Heart left ventricle (tissue), 16 donors: ENCODE measurements around the gene C10orf88. TPM values are rescaled to one million over a fixed set of nuclear protein-coding genes. Genes with fewer than 3 reads are reported as not detected.

ENCODE experiments used
- ATAC-seq, 4 donors: fragments of 200-7000 bp; cut with Tn5 transposase; one replicate each; pipeline ENCODE4 v1.9.1; 2020 to 2022; ENCODE audit warnings: moderate library complexity in 4 of 4, mild to moderate bottlenecking in 3 of 4, moderate number of reproducible peaks in 1 of 4
- DNase-seq, 5 donors: peaks; one replicate each; pipeline ENCODE4 v3.0.0-alpha.2; 2020
- H3K27ac ChIP-seq, 12 donors: fragments of 200-600 bp; sonication (generic) in 4 of 12; one replicate each; pipeline versions ENCODE4 v1.5.0 to v1.8.0; 2016 to 2022; ENCODE audit warnings: mild to moderate bottlenecking in 2 of 12
- H3K27me3 ChIP-seq, 9 donors: fragments of 200-600 bp; sonication (generic) in 2 of 9; one replicate each; pipeline versions ENCODE4 v1.5.1 to v1.8.0; 2016 to 2022; ENCODE audit warnings: mild to moderate bottlenecking in 3 of 9
- H3K36me3 ChIP-seq, 9 donors: fragments of 200-600 bp; sonication (generic) in 2 of 9; one replicate each; pipeline versions ENCODE4 v1.5.0 to v1.8.0; 2018 to 2022; ENCODE audit warnings: mild to moderate bottlenecking in 2 of 9
- H3K4me1 ChIP-seq, 12 donors: fragments of 200-600 bp; sonication (generic) in 4 of 12; one replicate each; pipeline versions ENCODE4 v1.5.0 to v1.8.0; 2016 to 2022; ENCODE audit warnings: mild to moderate bottlenecking in 3 of 12
- H3K4me3 ChIP-seq, 12 donors: fragments of 200-600 bp; sonication (generic) in 4 of 12; one replicate each; pipeline versions ENCODE4 v1.5.0 to v1.8.0; 2017 to 2022; ENCODE audit warnings: mild to moderate bottlenecking in 9 of 12, moderate library complexity in 4 of 12
- H3K9me3 ChIP-seq, 12 donors: fragments of 200-600 bp; sonication (generic) in 4 of 12; one replicate each; pipeline versions ENCODE4 v1.5.0 to v1.8.0; 2016 to 2022; ENCODE audit warnings: mild to moderate bottlenecking in 1 of 12
- POLR2A ChIP-seq, 2 donors: fragments of 450-650 bp; IDR thresholded peaks; one replicate each; pipeline ENCODE4 v1.6.1; 2017; ENCODE audit warnings: antibody characterized with exemption in 2 of 2, mild to moderate bottlenecking in 2 of 2, moderate library complexity in 2 of 2
- WGBS, 4 donors: extraction: QIAGEN DNeasy Blood & Tissue Kit in 2 of 4; methylation state at CpG; one replicate each; pipeline versions ENCODE4 v1.1.5 to v1.1.7; 2013 to 2018; 5-methylcytosine and 5-hydroxymethylcytosine counted together
- intact Hi-C, 10 donors: fragments of 100-400 bp; cut with DNase I; formaldehyde crosslinking; loops; one replicate each; pipeline versions ENCODE4 v1.11.1 to v1.14.2; 2022
- long read RNA-seq, 3 donors: library from polyadenylated mRNA; unstranded; transcript quantifications; one replicate each; pipeline ENCODE4 v2.0.0, GENCODE V29; 2020 to 2021
- polyA plus RNA-seq, 2 donors: library from polyadenylated mRNA; stranded (reverse); fragments of 200-250 nt; gene quantifications; one replicate each; pipeline ENCODE4 v1.2.3, GENCODE V29; 2013
- total RNA-seq, 9 donors: library from RNA; depleted of rRNA in 2 of 9; stranded (reverse); fragments of >200 nt in 2 of 9; fragmentation: NEBNext Ultra II Directional in 3 of 9; extraction: Animal tissue kit (Norgen Biotek cat#: 25700) in 3 of 9; gene quantifications; one replicate each; pipeline versions ENCODE4 v1.1.0 to v1.2.4, GENCODE V29; 2016 to 2023
- TF ChIP-seq, protein P1 (sequence below), 12 donors: fragments of 200-600 bp; sonication (generic) in 4 of 12; IDR thresholded peaks; one replicate each; pipeline versions ENCODE4 v1.5.0 to v1.8.0; 2018 to 2022; ENCODE audit warnings: antibody characterized with exemption in 12 of 12, mild to moderate bottlenecking in 5 of 12
- donor health status: ischemic (EF 13 %, LVEDD 7.1; RV severe dilation, severe dysfunction).
- donor health status: healthy with polysubstance abuse.
- donor health status: DM: no; HTN: yes; CAD: no.
- donor health status: DM: no; HTN: no; CAD: no.
- donor health status: ischemic (EF 25% LVEDD 6.9; RV normal size, moderate dysfunction).
- donor health status: ischemic (EF 25% LVEDD 5.7; RV mildly dilated, moderate dysfunction).
- donor health status: healthy.
- donor health status: DM: yes; HTN: yes; CAD: no.
- donor health status: ischemic (EF 35%, LVEDD 5.7; RV mildly dilated, moderate dysfunction).
- donor health status: nonischemic (EF 11% LVEDD 7.7; RV severe dilation, severe dysfunction).
- donor health status: DM: yes; HTN: yes; CAD: no.
- donor health status: PGD.
- donor health status: ischemic (EF 29% LVEDD 5.4; RV normal size, mild dysfunction).
- donor health status: nonischemic (EF 23%, LVEDD 6.1; RV moderate dilation, normal function).

C10orf88 gene
- 1 to 10 TPM; 3.4 to 8.3 (median 5.7) TPM for total RNA-seq
- polyA plus RNA-seq = 1 to 10 TPM; 3.1 to 5.7 TPM
- long read RNA-seq, donor 1, transcript C10orf88-204 (6 exons, 2,482 nt) = major isoform, 5 of 6 reads
- long read RNA-seq, donor 1, partial matches to known transcripts = 1 of 6 reads
- long read RNA-seq, donor 1, other reads (novel, unspliced or antisense) = 0 of 6 reads
- long read RNA-seq, donor 2, transcript C10orf88-204 (6 exons, 2,482 nt) = major isoform, 37 of 44 reads
- long read RNA-seq, donor 2, partial matches to known transcripts = 6 of 44 reads
- long read RNA-seq, donor 2, other reads (novel, unspliced or antisense) = 0 of 44 reads
- long read RNA-seq, donor 3, transcript C10orf88-204 (6 exons, 2,482 nt) = major isoform, 10 of 12 reads
- long read RNA-seq, donor 3, partial matches to known transcripts = 1 of 12 reads
- long read RNA-seq, donor 3, other reads (novel, unspliced or antisense) = 1 of 12 reads

GRCh38 chr10:122953902-122954730, at the start of gene C10orf88:
TSS of gene C10orf88 (minus strand) at chr10:122954227. CDS start at chr10:122954178, 49 bp downstream.
- H3K9me3 ChIP-seq = no peaks in the 10 kb centered on the region
- H3K27me3 ChIP-seq = no peaks in the 10 kb centered on the region
- WGBS, 4 donors = 3 to 12% (median 5%) methylated on average over 34 to 77 of the region's 77 CpGs
- peak within 1 kb of the TSS; percentile 55 to 85 (median 73) for H3K27ac ChIP-seq
- intact Hi-C loops = loop anchor here in 4 of 10 donors (1.0 to 5.0 kb wide), 3 partner anchors 26 to 203 kb away; partner anchors contain the start of gene PSTK (in 4 of the 4)
- H3K4me1 ChIP-seq = peaks cover 0 to 24% (median 17%) of the 10 kb centered on the region in 12 donors
- peak; percentile 96 to 99 (median 98) for DNase-seq
- peak in 1 of 2 donors; percentile 54 for TF ChIP-seq POLR2A (IDR thresholded peaks at IDR 0.05)
- TF ChIP-seq, protein P1, sequence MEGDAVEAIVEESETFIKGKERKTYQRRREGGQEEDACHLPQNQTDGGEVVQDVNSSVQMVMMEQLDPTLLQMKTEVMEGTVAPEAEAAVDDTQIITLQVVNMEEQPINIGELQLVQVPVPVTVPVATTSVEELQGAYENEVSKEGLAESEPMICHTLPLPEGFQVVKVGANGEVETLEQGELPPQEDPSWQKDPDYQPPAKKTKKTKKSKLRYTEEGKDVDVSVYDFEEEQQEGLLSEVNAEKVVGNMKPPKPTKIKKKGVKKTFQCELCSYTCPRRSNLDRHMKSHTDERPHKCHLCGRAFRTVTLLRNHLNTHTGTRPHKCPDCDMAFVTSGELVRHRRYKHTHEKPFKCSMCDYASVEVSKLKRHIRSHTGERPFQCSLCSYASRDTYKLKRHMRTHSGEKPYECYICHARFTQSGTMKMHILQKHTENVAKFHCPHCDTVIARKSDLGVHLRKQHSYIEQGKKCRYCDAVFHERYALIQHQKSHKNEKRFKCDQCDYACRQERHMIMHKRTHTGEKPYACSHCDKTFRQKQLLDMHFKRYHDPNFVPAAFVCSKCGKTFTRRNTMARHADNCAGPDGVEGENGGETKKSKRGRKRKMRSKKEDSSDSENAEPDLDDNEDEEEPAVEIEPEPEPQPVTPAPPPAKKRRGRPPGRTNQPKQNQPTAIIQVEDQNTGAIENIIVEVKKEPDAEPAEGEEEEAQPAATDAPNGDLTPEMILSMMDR (IDR thresholded peaks at IDR 0.05) = peak in 1 of 12 donors; percentile 6
- peak; percentile 98 to 100 (median 99) for ATAC-seq
- H3K4me3 ChIP-seq = peak within 1 kb of the TSS; percentile 75 to 99 (median 88)
- H3K36me3 ChIP-seq = peaks cover 0 to 18% (median 10%) of the 10 kb centered on the region in 9 donors

GRCh38 chr10:123001370-123001769, 47.3 kb upstream of the C10orf88 start:
- DNase-seq = no peak
- no peak for ATAC-seq
- intact Hi-C loops = loop anchor here in 3 of 10 donors (10.0 kb wide), 1 partner anchor 153 kb away; the partner anchor contains the start of gene BUB3 (in 3 of the 3)
- Histone ChIP-seq H3K27ac (no peak overlapping the region), H3K36me3 (peaks cover 0 to 30% (median 15%) of the 10 kb centered on the region in 9 donors), H3K4me3 (no peak overlapping the region), H3K27me3 (no peaks in the 10 kb centered on the region), H3K4me1 (peaks cover 0 to 42% (median 19%) of the 10 kb centered on the region in 12 donors), H3K9me3 (no peaks in the 10 kb centered on the region)
- no peak for TF ChIP-seq POLR2A (IDR thresholded peaks at IDR 0.05)
- WGBS, 4 donors = 94 to 99% (median 95%) methylated on average over 2 of the region's 2 CpGs

DNA sequence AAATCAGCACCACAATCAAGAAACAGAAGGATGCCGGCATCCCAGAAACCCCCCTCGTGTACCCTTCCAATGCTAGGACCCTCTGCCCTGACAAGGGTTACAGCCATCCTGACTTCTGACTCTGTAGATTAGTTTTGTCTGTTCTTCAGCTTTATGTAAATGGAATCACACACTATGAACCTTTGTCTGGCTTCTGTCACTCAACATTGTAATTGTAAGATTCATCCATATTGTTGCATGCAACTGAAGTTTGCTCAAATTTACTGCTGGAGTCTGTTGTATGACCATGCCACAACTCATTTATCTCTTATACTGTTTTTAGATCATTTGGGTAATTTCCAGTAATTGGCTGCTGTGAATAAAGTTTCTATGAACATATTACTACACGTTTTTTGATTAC, 46.1 kb upstream of the C10orf88 start:
- Histone ChIP-seq H3K27ac (no peak overlapping the region), H3K4me3 (no peak overlapping the region), H3K9me3 (no peaks in the 10 kb centered on the region), H3K27me3 (no peaks in the 10 kb centered on the region), H3K4me1 (peaks cover 0 to 31% (median 14%) of the 10 kb centered on the region in 12 donors), H3K36me3 (peaks cover 0 to 35% (median 28%) of the 10 kb centered on the region in 9 donors)
- intact Hi-C loops = loop anchor here in 3 of 10 donors (10.0 kb wide), 1 partner anchor 155 kb away; the partner anchor contains the start of gene BUB3 (in 3 of the 3)
- no peak for TF ChIP-seq POLR2A (IDR thresholded peaks at IDR 0.05)
- TF ChIP-seq, protein P1 (IDR thresholded peaks at IDR 0.05) = no peak
- WGBS, 4 donors = 81 to 86% (median 83%) methylated on average over 3 of the region's 3 CpGs
- no peak for DNase-seq
- no peak for ATAC-seq

DNA sequence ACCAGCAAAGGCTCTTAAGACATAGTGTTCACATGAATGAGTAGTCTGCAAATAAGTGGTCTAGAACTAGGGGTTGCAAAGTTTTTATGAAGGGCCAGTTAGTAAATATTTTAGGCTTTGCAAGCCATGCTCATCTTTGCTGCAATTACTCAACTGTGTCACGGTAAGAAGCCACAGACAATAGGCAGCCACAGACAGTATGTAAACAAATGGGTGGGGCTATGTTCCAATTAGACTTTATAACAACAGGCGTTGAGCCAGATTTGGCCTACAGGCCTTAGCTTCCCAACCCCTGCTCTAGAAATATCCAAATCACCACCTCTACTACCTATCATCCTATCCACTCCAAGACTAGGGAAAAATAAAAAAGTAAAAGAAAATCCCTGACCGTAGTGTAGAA, 45.3 kb upstream of the C10orf88 start:
- intact Hi-C loops = no loop called here
- DNase-seq = no peak

More for the DNA sequence above, 45.3 kb upstream of the C10orf88 start:
- H3K27ac ChIP-seq = no peak overlapping the region
- H3K27me3 ChIP-seq = no peaks in the 10 kb centered on the region
- TF ChIP-seq POLR2A (IDR thresholded peaks at IDR 0.05) = no peak
- TF ChIP-seq, protein P1 (IDR thresholded peaks at IDR 0.05) = no peak
- peaks cover 0 to 23% (median 10%) of the 10 kb centered on the region in 12 donors for H3K4me1 ChIP-seq
- H3K9me3 ChIP-seq = no peaks in the 10 kb centered on the region
- no peak for ATAC-seq
- no peak overlapping the region for H3K4me3 ChIP-seq
- 59 to 75% (median 68%) methylated on average over 3 of the region's 3 CpGs for WGBS, 4 donors
- peaks cover 0 to 43% (median 36%) of the 10 kb centered on the region in 9 donors for H3K36me3 ChIP-seq
